ENCODE data around the gene GEMIN7. TPM values are rescaled to one million over a fixed set of nuclear protein-coding genes. Genes with fewer than 3 reads are reported as not detected.

The GEMIN7 gene
- total and polyA plus RNA-seq, 4 donors, result 10.0 to 25.2 (median 19.4) TPM

DNA sequence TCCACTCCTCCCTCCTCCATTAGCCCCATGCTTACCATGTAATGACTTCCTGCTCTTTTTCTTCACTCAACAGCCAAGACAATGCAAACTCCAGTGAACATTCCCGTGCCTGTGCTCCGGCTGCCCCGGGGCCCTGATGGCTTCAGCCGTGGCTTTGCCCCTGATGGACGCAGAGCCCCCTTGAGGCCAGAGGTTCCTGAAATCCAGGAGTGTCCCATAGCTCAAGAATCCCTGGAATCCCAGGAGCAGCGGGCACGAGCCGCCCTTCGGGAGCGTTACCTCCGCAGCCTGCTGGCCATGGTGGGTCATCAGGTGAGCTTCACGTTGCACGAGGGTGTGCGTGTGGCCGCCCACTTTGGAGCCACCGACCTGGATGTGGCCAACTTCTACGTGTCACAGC, 11.0 kb downstream of the GEMIN7 start:
- H3K4me1 ChIP-seq (ENCODE audit: control insufficient read depth in 4 of 4, insufficient read depth in 4 of 4, low read length in 3 of 4), result peaks cover 3 to 38% (median 30%) of the 10 kb centered on the region in 4 donors
- H3K27ac ChIP-seq (ENCODE audit: low read depth in 1 of 2, low read length in 2 of 2), result no peak overlapping the region
- TF ChIP-seq FOXA1 (IDR thresholded peaks at IDR 0.05) (no peak), FOXA2 (IDR thresholded peaks at IDR 0.05) (no peak), TAF1 (conservative IDR thresholded peaks at IDR 0.05) (no peak), RAD21 (IDR thresholded peaks at IDR 0.05) (no peak), HNF4A (conservative IDR thresholded peaks at IDR 0.05) (no peak), RXRA (IDR thresholded peaks at IDR 0.05) (no peak), YY1 (IDR thresholded peaks at IDR 0.05) (no peak), HNF4G (IDR thresholded peaks at IDR 0.05) (no peak), NR2F2 (IDR thresholded peaks at IDR 0.05) (no peak), EGR1 (IDR thresholded peaks at IDR 0.05; ENCODE audit: low read depth in 2 of 2) (no peak), JUND (IDR thresholded peaks at IDR 0.05) (no peak)
- TF ChIP-seq, protein P1, sequence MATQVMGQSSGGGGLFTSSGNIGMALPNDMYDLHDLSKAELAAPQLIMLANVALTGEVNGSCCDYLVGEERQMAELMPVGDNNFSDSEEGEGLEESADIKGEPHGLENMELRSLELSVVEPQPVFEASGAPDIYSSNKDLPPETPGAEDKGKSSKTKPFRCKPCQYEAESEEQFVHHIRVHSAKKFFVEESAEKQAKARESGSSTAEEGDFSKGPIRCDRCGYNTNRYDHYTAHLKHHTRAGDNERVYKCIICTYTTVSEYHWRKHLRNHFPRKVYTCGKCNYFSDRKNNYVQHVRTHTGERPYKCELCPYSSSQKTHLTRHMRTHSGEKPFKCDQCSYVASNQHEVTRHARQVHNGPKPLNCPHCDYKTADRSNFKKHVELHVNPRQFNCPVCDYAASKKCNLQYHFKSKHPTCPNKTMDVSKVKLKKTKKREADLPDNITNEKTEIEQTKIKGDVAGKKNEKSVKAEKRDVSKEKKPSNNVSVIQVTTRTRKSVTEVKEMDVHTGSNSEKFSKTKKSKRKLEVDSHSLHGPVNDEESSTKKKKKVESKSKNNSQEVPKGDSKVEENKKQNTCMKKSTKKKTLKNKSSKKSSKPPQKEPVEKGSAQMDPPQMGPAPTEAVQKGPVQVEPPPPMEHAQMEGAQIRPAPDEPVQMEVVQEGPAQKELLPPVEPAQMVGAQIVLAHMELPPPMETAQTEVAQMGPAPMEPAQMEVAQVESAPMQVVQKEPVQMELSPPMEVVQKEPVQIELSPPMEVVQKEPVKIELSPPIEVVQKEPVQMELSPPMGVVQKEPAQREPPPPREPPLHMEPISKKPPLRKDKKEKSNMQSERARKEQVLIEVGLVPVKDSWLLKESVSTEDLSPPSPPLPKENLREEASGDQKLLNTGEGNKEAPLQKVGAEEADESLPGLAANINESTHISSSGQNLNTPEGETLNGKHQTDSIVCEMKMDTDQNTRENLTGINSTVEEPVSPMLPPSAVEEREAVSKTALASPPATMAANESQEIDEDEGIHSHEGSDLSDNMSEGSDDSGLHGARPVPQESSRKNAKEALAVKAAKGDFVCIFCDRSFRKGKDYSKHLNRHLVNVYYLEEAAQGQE (IDR thresholded peaks at IDR 0.05), result no peak
- TF ChIP-seq, protein P2, sequence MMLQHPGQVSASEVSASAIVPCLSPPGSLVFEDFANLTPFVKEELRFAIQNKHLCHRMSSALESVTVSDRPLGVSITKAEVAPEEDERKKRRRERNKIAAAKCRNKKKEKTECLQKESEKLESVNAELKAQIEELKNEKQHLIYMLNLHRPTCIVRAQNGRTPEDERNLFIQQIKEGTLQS (IDR thresholded peaks at IDR 0.05), result no peak
- TF ChIP-seq, protein P3, sequence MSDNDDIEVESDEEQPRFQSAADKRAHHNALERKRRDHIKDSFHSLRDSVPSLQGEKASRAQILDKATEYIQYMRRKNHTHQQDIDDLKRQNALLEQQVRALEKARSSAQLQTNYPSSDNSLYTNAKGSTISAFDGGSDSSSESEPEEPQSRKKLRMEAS (IDR thresholded peaks at IDR 0.05), result no peak
- TF ChIP-seq, protein P4, sequence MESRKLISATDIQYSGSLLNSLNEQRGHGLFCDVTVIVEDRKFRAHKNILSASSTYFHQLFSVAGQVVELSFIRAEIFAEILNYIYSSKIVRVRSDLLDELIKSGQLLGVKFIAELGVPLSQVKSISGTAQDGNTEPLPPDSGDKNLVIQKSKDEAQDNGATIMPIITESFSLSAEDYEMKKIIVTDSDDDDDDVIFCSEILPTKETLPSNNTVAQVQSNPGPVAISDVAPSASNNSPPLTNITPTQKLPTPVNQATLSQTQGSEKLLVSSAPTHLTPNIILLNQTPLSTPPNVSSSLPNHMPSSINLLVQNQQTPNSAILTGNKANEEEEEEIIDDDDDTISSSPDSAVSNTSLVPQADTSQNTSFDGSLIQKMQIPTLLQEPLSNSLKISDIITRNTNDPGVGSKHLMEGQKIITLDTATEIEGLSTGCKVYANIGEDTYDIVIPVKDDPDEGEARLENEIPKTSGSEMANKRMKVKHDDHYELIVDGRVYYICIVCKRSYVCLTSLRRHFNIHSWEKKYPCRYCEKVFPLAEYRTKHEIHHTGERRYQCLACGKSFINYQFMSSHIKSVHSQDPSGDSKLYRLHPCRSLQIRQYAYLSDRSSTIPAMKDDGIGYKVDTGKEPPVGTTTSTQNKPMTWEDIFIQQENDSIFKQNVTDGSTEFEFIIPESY (IDR thresholded peaks at IDR 0.05), result no peak
- H3K9ac ChIP-seq (ENCODE audit: low read depth in 1 of 2, low read length in 2 of 2), result no peak overlapping the region
- H3K4me3 ChIP-seq (ENCODE audit: low read depth in 1 of 3, low read length in 3 of 3), result no peak overlapping the region
- H3K27me3 ChIP-seq (ENCODE audit: control insufficient read depth in 4 of 4, insufficient read depth in 4 of 4, low read length in 3 of 4), result no peaks in the 10 kb centered on the region
- no peak for DNase-seq (ENCODE audit: low spot score)
- 95% methylated on average over 17 of the region's 17 CpGs for WGBS
- H3K9me3 ChIP-seq (ENCODE audit: control insufficient read depth in 4 of 4, low read length in 3 of 4), result no peaks in the 10 kb centered on the region
- peaks cover 0 to 11% (median 5%) of the 10 kb centered on the region in 4 donors for H3K36me3 ChIP-seq (ENCODE audit: control insufficient read depth in 4 of 4, insufficient read depth in 3 of 4, low read depth in 1 of 4, low read length in 3 of 4)

DNA sequence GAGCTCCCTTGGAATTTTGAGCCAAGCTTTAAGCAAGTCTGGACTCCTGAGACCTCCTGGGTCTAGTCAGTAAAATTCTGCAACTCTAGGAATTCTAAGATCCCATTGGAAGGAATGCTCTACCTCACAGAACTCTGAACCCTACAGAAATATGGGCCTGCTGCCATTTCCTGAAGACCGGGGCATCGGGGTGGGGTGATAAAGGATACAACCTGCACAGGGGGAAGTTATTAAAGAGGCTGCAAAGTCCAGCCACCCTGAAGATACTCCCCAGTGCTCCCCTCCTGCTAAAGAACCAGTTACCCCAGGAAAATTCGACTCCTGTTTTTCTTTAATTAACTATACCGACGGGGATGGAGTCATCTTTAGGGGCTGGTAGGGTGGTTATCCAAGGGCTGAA, 11.5 kb downstream of the GEMIN7 start:
- Histone ChIP-seq H3K9ac (ENCODE audit: low read depth in 1 of 2, low read length in 2 of 2) (no peak overlapping the region), H3K4me3 (ENCODE audit: low read depth in 1 of 3, low read length in 3 of 3) (peak overlapping the region; percentile 41 to 65 (median 42))
- TF ChIP-seq, protein P1 (IDR thresholded peaks at IDR 0.05), result no peak
- TF ChIP-seq TAF1 (conservative IDR thresholded peaks at IDR 0.05) (no peak), FOXA1 (IDR thresholded peaks at IDR 0.05) (no peak), JUND (IDR thresholded peaks at IDR 0.05) (no peak), EGR1 (IDR thresholded peaks at IDR 0.05; ENCODE audit: low read depth in 2 of 2) (no peak), YY1 (IDR thresholded peaks at IDR 0.05) (no peak), RXRA (IDR thresholded peaks at IDR 0.05) (no peak), HNF4A (conservative IDR thresholded peaks at IDR 0.05) (no peak), RAD21 (IDR thresholded peaks at IDR 0.05) (no peak), SP1 (IDR thresholded peaks at IDR 0.05) (no peak), FOXA2 (IDR thresholded peaks at IDR 0.05) (no peak), GABPA (IDR thresholded peaks at IDR 0.05 in 1 of 2, conservative IDR thresholded peaks at IDR 0.05 in 1 of 2) (no peak)
- TF ChIP-seq, protein P3 (IDR thresholded peaks at IDR 0.05), result no peak
- TF ChIP-seq, protein P4 (IDR thresholded peaks at IDR 0.05), result no peak
- TF ChIP-seq, protein P2 (IDR thresholded peaks at IDR 0.05), result no peak

More for the DNA sequence above, 11.5 kb downstream of the GEMIN7 start:
- no peaks in the 10 kb centered on the region for H3K9me3 ChIP-seq (ENCODE audit: control insufficient read depth in 4 of 4, low read length in 3 of 4)
- peaks cover 5 to 43% (median 31%) of the 10 kb centered on the region in 4 donors for H3K4me1 ChIP-seq (ENCODE audit: control insufficient read depth in 4 of 4, insufficient read depth in 4 of 4, low read length in 3 of 4)
- H3K36me3 ChIP-seq (ENCODE audit: control insufficient read depth in 4 of 4, insufficient read depth in 3 of 4, low read depth in 1 of 4, low read length in 3 of 4), result peaks cover 0 to 8% (median 5%) of the 10 kb centered on the region in 4 donors
- H3K27me3 ChIP-seq (ENCODE audit: control insufficient read depth in 4 of 4, insufficient read depth in 4 of 4, low read length in 3 of 4), result no peaks in the 10 kb centered on the region
- 54% methylated on average over 5 of the region's 5 CpGs for WGBS
- DNase-seq (ENCODE audit: low spot score), result no peak
- no peak overlapping the region for H3K27ac ChIP-seq (ENCODE audit: low read depth in 1 of 2, low read length in 2 of 2)
